ENCODE measurements around the gene MED15. TPM values are rescaled to one million over a fixed set of nuclear protein-coding genes. Genes with fewer than 3 reads are reported as not detected.
"Not testable (repeated sequence)": the region's sequence is repeated elsewhere in the genome, so short reads cannot be mapped to it uniquely, and the experiment has no call there.

The MED15 gene
- total and polyA plus RNA-seq, 4 donors: 57.8 to 123 (median 69.1) TPM

DNA sequence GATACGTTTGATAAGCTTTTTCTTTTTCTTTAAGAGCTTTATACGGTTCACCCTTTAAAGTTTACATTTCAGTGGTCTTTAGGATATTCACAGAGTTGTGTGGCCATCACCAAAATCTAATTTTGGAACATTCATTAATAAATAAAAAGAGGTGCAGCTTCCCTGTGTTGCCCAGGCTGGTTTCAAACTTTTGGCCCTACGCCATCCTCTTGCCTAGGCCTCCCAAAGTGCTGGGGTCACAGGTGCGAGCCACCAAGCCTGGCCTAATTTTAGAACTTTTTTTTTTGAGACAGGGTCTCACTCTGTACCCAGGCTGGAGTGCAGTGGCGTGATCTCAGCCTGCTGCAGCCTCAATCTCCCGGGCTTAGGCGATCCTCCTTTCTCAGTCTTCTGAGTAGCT, 30.6 kb downstream of the MED15 start:
- Histone ChIP-seq H3K4me3 (no peak overlapping the region), H3K4me1 (ENCODE audit: control insufficient read depth in 5 of 5, insufficient read depth in 5 of 5, low read length in 5 of 5) (peaks cover 0 to 6% (median 0%) of the 10 kb centered on the region in 5 donors), H3K27ac (ENCODE audit: low read depth in 1 of 2, low read length in 1 of 2) (no peak overlapping the region), H3K9me3 (ENCODE audit: control insufficient read depth in 4 of 4, insufficient read depth in 3 of 4, low read length in 3 of 4) (no peaks in the 10 kb centered on the region), H3K36me3 (ENCODE audit: control insufficient read depth in 4 of 4, insufficient read depth in 4 of 4, low read length in 4 of 4) (peaks cover 5 to 25% (median 8%) of the 10 kb centered on the region in 4 donors), H3K9ac (ENCODE audit: insufficient read depth in 1 of 2, low read length in 2 of 2) (no peak overlapping the region), H3K27me3 (ENCODE audit: control insufficient read depth in 3 of 3, insufficient read depth in 3 of 3, low read length in 2 of 3) (no peaks in the 10 kb centered on the region)
- DNase-seq (no peak), ATAC-seq (ENCODE audit: insufficient read depth, low FRiP score) (no peak)
- TF ChIP-seq CTCF (IDR thresholded peaks at IDR 0.05; ENCODE audit: control extremely low read depth, extremely low read depth): no peak
- WGBS, 2 donors: 96 to 98% methylated on average over 7 of the region's 7 CpGs

DNA sequence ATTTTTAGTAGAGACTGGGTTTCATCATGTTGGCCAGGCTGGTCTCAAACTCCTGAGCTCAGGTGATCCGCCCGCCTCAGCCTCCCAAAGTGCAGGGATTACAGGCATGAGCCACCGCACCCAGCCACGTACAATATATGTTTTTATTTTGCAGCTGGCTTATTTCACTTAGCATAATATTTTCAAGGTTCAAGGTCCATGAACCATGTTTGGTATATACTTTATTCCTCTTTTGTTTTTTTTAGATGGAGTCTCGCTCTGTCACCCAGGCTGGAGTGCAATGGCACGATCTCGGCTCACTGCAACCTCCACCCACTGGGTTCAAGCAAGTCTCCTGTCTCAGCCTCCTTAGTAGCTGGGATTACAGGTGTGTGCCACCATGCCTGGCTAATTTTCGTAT, 31.5 kb downstream of the MED15 start:
- not testable (repeated sequence) for H3K27ac ChIP-seq (ENCODE audit: low read depth in 1 of 2, low read length in 1 of 2); ATAC-seq (ENCODE audit: insufficient read depth, low FRiP score); DNase-seq; H3K27me3 ChIP-seq (ENCODE audit: control insufficient read depth in 3 of 3, insufficient read depth in 3 of 3, low read length in 2 of 3); H3K9me3 ChIP-seq (ENCODE audit: control insufficient read depth in 4 of 4, insufficient read depth in 3 of 4, low read length in 3 of 4); H3K9ac ChIP-seq (ENCODE audit: insufficient read depth in 1 of 2, low read length in 2 of 2); H3K4me1 ChIP-seq (ENCODE audit: control insufficient read depth in 5 of 5, insufficient read depth in 5 of 5, low read length in 5 of 5); H3K4me3 ChIP-seq
- peaks cover 5 to 25% (median 8%) of the 10 kb centered on the region in 4 donors for H3K36me3 ChIP-seq (ENCODE audit: control insufficient read depth in 4 of 4, insufficient read depth in 4 of 4, low read length in 4 of 4)
- 98 to 99% methylated on average over 8 of the region's 8 CpGs for WGBS, 2 donors

GRCh38 chr22:20542055-20542454, 34.6 kb downstream of the MED15 start:
- no peak overlapping the region for H3K9ac ChIP-seq (ENCODE audit: insufficient read depth in 1 of 2, low read length in 2 of 2)
- no peak overlapping the region for H3K27ac ChIP-seq (ENCODE audit: low read depth in 1 of 2, low read length in 1 of 2)
- H3K27me3 ChIP-seq (ENCODE audit: control insufficient read depth in 3 of 3, insufficient read depth in 3 of 3, low read length in 2 of 3): no peaks in the 10 kb centered on the region
- H3K9me3 ChIP-seq (ENCODE audit: control insufficient read depth in 4 of 4, insufficient read depth in 3 of 4, low read length in 3 of 4): no peaks in the 10 kb centered on the region
- ATAC-seq (ENCODE audit: insufficient read depth, low FRiP score) (no peak), DNase-seq (no peak)
- H3K4me3 ChIP-seq: no peak overlapping the region
- WGBS, 2 donors: 94 to 97% methylated on average over 3 of the region's 3 CpGs
- no peak for TF ChIP-seq CTCF (IDR thresholded peaks at IDR 0.05; ENCODE audit: control extremely low read depth, extremely low read depth)
- H3K36me3 ChIP-seq (ENCODE audit: control insufficient read depth in 4 of 4, insufficient read depth in 4 of 4, low read length in 4 of 4): peaks cover 5 to 28% (median 7%) of the 10 kb centered on the region in 4 donors
- H3K4me1 ChIP-seq (ENCODE audit: control insufficient read depth in 5 of 5, insufficient read depth in 5 of 5, low read length in 5 of 5): peaks cover 0 to 8% (median 3%) of the 10 kb centered on the region in 5 donors

GRCh38 chr22:20542736-20543135, 35.3 kb downstream of the MED15 start:
- Histone ChIP-seq H3K9ac (ENCODE audit: insufficient read depth in 1 of 2, low read length in 2 of 2) (no peak overlapping the region), H3K4me1 (ENCODE audit: control insufficient read depth in 5 of 5, insufficient read depth in 5 of 5, low read length in 5 of 5) (peaks cover 0 to 8% (median 3%) of the 10 kb centered on the region in 5 donors), H3K4me3 (no peak overlapping the region), H3K27ac (ENCODE audit: low read depth in 1 of 2, low read length in 1 of 2) (no peak overlapping the region), H3K9me3 (ENCODE audit: control insufficient read depth in 4 of 4, insufficient read depth in 3 of 4, low read length in 3 of 4) (no peaks in the 10 kb centered on the region), H3K27me3 (ENCODE audit: control insufficient read depth in 3 of 3, insufficient read depth in 3 of 3, low read length in 2 of 3) (no peaks in the 10 kb centered on the region), H3K36me3 (ENCODE audit: control insufficient read depth in 4 of 4, insufficient read depth in 4 of 4, low read length in 4 of 4) (peaks cover 0 to 21% (median 7%) of the 10 kb centered on the region in 4 donors)
- no peak for DNase-seq
- no peak for TF ChIP-seq CTCF (IDR thresholded peaks at IDR 0.05; ENCODE audit: control extremely low read depth, extremely low read depth)
- ATAC-seq (ENCODE audit: insufficient read depth, low FRiP score): no peak

GRCh38 chr22:20545318-20545634, 37.9 kb downstream of the MED15 start:
- not testable (repeated sequence) for H3K9ac ChIP-seq (ENCODE audit: insufficient read depth in 1 of 2, low read length in 2 of 2); H3K27me3 ChIP-seq (ENCODE audit: control insufficient read depth in 3 of 3, insufficient read depth in 3 of 3, low read length in 2 of 3); H3K4me3 ChIP-seq; H3K27ac ChIP-seq (ENCODE audit: low read depth in 1 of 2, low read length in 1 of 2); DNase-seq; H3K9me3 ChIP-seq (ENCODE audit: control insufficient read depth in 4 of 4, insufficient read depth in 3 of 4, low read length in 3 of 4); ATAC-seq (ENCODE audit: insufficient read depth, low FRiP score)
- 96 to 100% methylated on average over 3 of the region's 3 CpGs for WGBS, 2 donors
- H3K36me3 ChIP-seq (ENCODE audit: control insufficient read depth in 4 of 4, insufficient read depth in 4 of 4, low read length in 4 of 4): peaks cover 0 to 12% (median 2%) of the 10 kb centered on the region in 4 donors
- H3K4me1 ChIP-seq (ENCODE audit: control insufficient read depth in 5 of 5, insufficient read depth in 5 of 5, low read length in 5 of 5): peaks cover 0 to 19% (median 8%) of the 10 kb centered on the region in 5 donors
